Keratinocyte (primary cell): ENCODE data around the gene HMGCLL1. TPM values are rescaled to one million over a fixed set of nuclear protein-coding genes. Genes with fewer than 3 reads are reported as not detected.

Experiments
- DNase-seq: peaks from one replicate; pipeline ENCODE4 v3.0.0-alpha.2; 2011; ENCODE audit warnings: low read depth, missing footprints, low spot score
- FAIRE-seq: peaks from 2 replicates; lab custom pipeline; 2011; peaks lifted over from hg19 to GRCh38; lab: Jason Lieb, UNC
- H2AFZ ChIP-seq: 2 replicates; pipeline ENCODE4 v1.6.0; 2012; ENCODE audit warnings: low read length, control low read depth, inconsistent platforms; ENCODE audit not compliant: control insufficient read depth
- H3K27ac ChIP-seq: 2 replicates; pipeline ENCODE4 v1.5.1; 2011; ENCODE audit warnings: low read length; ENCODE audit not compliant: control insufficient read depth, insufficient read depth
- H3K27me3 ChIP-seq: 3 replicates; pipeline ENCODE4 v1.6.0; 2011; ENCODE audit warnings: low read length; ENCODE audit not compliant: control insufficient read depth, insufficient read depth; ENCODE audit errors: extremely low read depth
- H3K36me3 ChIP-seq, 2 experiments: 2 replicates in 1 of 2; 3 replicates in 1 of 2; pipeline ENCODE4 v1.5.1; 2011; ENCODE audit warnings: low read length in 2 of 2, mild to moderate bottlenecking in 1 of 2; ENCODE audit not compliant: control insufficient read depth in 2 of 2, insufficient read depth in 2 of 2; ENCODE audit errors: extremely low read depth in 1 of 2
- H3K4me1 ChIP-seq: 3 replicates; pipeline ENCODE4 v1.5.1; 2011; ENCODE audit warnings: low read length; ENCODE audit not compliant: control insufficient read depth, insufficient read depth; ENCODE audit errors: extremely low read depth
- H3K4me2 ChIP-seq: 3 replicates; pipeline ENCODE4 v1.6.0; 2011; ENCODE audit warnings: low read depth, low read length; ENCODE audit not compliant: control insufficient read depth, insufficient read depth; ENCODE audit errors: extremely low read depth
- H3K4me3 ChIP-seq, 3 experiments: fragments of 200-600 bp in 1 of 3; sonication (generic) in 1 of 3; 2 replicates in 2 of 3; 3 replicates in 1 of 3; pipeline ENCODE4 v1.5.1; 2011 to 2016; ENCODE audit warnings: low read length in 3 of 3, mild to moderate bottlenecking in 3 of 3, control low read depth in 2 of 3, inconsistent platforms in 1 of 3, low read depth in 1 of 3, mixed read lengths in 1 of 3, mixed run types in 1 of 3, moderate library complexity in 1 of 3; ENCODE audit not compliant: control insufficient read depth in 2 of 3, insufficient read depth in 2 of 3; ENCODE audit errors: extremely low read depth in 1 of 3
- H3K79me2 ChIP-seq: 2 replicates; pipeline ENCODE4 v1.6.0; 2012; ENCODE audit warnings: low read length; ENCODE audit not compliant: control insufficient read depth, insufficient read depth
- H3K9ac ChIP-seq: 3 replicates; pipeline ENCODE4 v1.6.0; 2011; ENCODE audit warnings: low read length; ENCODE audit not compliant: control insufficient read depth, insufficient read depth; ENCODE audit errors: extremely low read depth
- H3K9me1 ChIP-seq: 3 replicates; pipeline ENCODE4 v1.6.0; 2011; ENCODE audit warnings: low read length; ENCODE audit not compliant: control insufficient read depth, insufficient read depth; ENCODE audit errors: extremely low read depth
- H3K9me3 ChIP-seq: 2 replicates; pipeline ENCODE4 v1.5.1; 2012; ENCODE audit warnings: low read depth, low read length; ENCODE audit not compliant: control insufficient read depth
- H4K20me1 ChIP-seq: 3 replicates; pipeline ENCODE4 v1.6.0; 2011; ENCODE audit warnings: low read length; ENCODE audit not compliant: control insufficient read depth, insufficient read depth; ENCODE audit errors: extremely low read depth
- CTCF ChIP-seq, 3 experiments: IDR thresholded peaks in 1 of 3; conservative IDR thresholded peaks in 1 of 3; optimal IDR thresholded peaks in 1 of 3; 2 replicates in 2 of 3; 3 replicates in 1 of 3; pipeline versions ENCODE3 to v1.5.1; 2011; ENCODE audit warnings: low read length in 3 of 3, mild to moderate bottlenecking in 3 of 3, moderate library complexity in 2 of 3, control low read depth in 1 of 3, inconsistent platforms in 1 of 3; ENCODE audit not compliant: insufficient read depth in 2 of 3; ENCODE audit errors: extremely low read depth in 1 of 3
- EZH2 ChIP-seq: IDR thresholded peaks from one replicate; pipeline ENCODE4 v1.6.1; 2012; ENCODE audit warnings: inconsistent platforms, mild to moderate bottlenecking, low read length, moderate library complexity
- dilution Hi-C: fragments of 300-500 bp; cut with MboI; formaldehyde crosslinking; loops from one replicate; pipeline ENCODE4 v1.7.0; 2020; ENCODE audit warnings: low sequenced_read_pairs; ENCODE audit not compliant: extremely low pct_ligation_motif_present
- polyA plus RNA-seq, 5 experiments: library from polyadenylated mRNA; depleted of rRNA in 3 of 5; stranded (reverse) in 3 of 5; stranded (forward) in 1 of 5; unstranded in 1 of 5; fragments of >200 nt; gene quantifications; 1 replicate in 1 of 5; 2 replicates in 3 of 5; 3 replicates in 1 of 5; pipeline versions ENCODE4 v1.2.1 to v1.2.3, GENCODE V29; 2011 to 2012; ENCODE audit warnings: missing spikeins in 2 of 5, low read depth in 1 of 5, low replicate concordance in 1 of 5

Gene HMGCLL1
- polyA plus RNA-seq, 1 donor (not counting 4 experiments of a cell fraction or from before 2014, with no cell fraction given), result 0.04 TPM

GRCh38 chr6:55511122-55511800 is 67.7 kb downstream of the HMGCLL1 start:
- DNase-seq (no peak), FAIRE-seq (no peak)
- no peaks in the 10 kb centered on the region for H4K20me1 ChIP-seq
- H3K27me3 ChIP-seq, result no peaks in the 10 kb centered on the region
- no peak overlapping the region for H3K9ac ChIP-seq
- H3K27ac ChIP-seq, result no peak overlapping the region
- no peaks in the 10 kb centered on the region for H3K9me1 ChIP-seq
- no peaks in the 10 kb centered on the region for H3K4me1 ChIP-seq
- H3K4me3 ChIP-seq, result no peak overlapping the region
- dilution Hi-C loops, result no loop called here
- H3K79me2 ChIP-seq, result no peaks in the 10 kb centered on the region
- TF ChIP-seq EZH2 (no peak), CTCF (optimal IDR thresholded peaks at IDR 0.05 in 1 of 3, IDR thresholded peaks at IDR 0.05 in 1 of 3, conservative IDR thresholded peaks at IDR 0.05 in 1 of 3; ENCODE audit: extremely low read depth in 1 of 3, insufficient read depth in 2 of 3, low read length in 3 of 3) (no peak)
- H2AFZ ChIP-seq, result no peak overlapping the region
- H3K9me3 ChIP-seq, result no peaks in the 10 kb centered on the region
- no peak overlapping the region for H3K4me2 ChIP-seq
- no peaks in the 10 kb centered on the region for H3K36me3 ChIP-seq

DNA sequence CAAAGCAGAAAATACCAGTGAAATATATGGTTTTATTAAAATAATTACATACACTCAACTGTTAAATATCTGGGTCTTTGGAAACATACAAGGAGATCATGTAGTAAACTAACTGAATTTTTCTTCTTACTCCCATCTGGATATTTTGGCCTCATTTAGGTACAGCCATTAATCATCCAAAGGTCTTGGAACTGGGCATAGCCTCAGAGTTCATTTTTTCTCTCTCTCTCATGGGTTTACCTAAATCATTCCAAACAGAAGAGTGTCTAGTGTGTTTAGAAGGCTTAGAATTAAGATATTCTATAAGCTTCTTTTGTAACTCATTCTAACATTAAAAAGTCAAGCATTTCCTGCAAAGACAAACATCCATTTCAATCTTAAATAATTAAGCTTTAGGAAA is 79.4 kb downstream of the HMGCLL1 start:
- Histone ChIP-seq H3K79me2 (no peaks in the 10 kb centered on the region), H3K36me3 (no peaks in the 10 kb centered on the region), H3K4me2 (no peak overlapping the region), H2AFZ (no peak overlapping the region), H4K20me1 (no peaks in the 10 kb centered on the region), H3K9me3 (no peaks in the 10 kb centered on the region), H3K27ac (no peak overlapping the region), H3K27me3 (no peaks in the 10 kb centered on the region), H3K9me1 (no peaks in the 10 kb centered on the region), H3K9ac (no peak overlapping the region), H3K4me1 (peaks cover 17% of the 10 kb centered on the region), H3K4me3 (no peak overlapping the region)
- TF ChIP-seq CTCF (optimal IDR thresholded peaks at IDR 0.05 in 1 of 3, IDR thresholded peaks at IDR 0.05 in 1 of 3, conservative IDR thresholded peaks at IDR 0.05 in 1 of 3; ENCODE audit: extremely low read depth in 1 of 3, insufficient read depth in 2 of 3, low read length in 3 of 3) (no peak), EZH2 (no peak)
- dilution Hi-C loops, result no loop called here
- no peak for DNase-seq
- FAIRE-seq, result no peak
